HG03442 (cell line): ENCODE measurements around the gene LRRC4.

Source experiments
- ATAC-seq: cut with Tn5 transposase; IDR thresholded peaks from one replicate; pipeline ENCODE4 v1.9.1; 2021; ENCODE audit warnings: mild to moderate bottlenecking, moderate library complexity; ENCODE audit not compliant: unreplicated experiment

LRRC4 gene

GRCh38 chr7:127981965-127982364 is 49.3 kb downstream of the LRRC4 start:
- ATAC-seq: no peak

GRCh38 chr7:127980901-127981300 is 50.3 kb downstream of the LRRC4 start:
- no peak for ATAC-seq

DNA sequence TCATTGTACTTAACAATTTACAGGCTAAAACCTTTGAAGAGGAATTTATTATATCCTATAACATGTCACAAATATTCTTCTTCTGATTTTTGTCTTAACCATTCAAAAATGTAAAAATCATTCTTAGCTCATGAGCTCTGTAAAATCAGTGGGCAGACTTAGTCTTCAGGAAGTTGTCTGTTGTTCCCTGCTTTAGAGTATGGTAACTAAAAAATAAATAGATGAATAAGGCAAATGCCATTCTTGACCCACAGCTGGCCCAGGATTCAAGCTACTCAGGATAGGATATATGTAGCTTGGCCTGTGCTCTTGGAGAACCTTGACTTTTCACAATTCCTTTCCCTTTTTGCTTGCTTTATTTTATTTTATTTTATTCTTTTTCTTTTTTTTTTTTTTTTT is 51.5 kb downstream of the LRRC4 start:
- no peak for ATAC-seq

DNA sequence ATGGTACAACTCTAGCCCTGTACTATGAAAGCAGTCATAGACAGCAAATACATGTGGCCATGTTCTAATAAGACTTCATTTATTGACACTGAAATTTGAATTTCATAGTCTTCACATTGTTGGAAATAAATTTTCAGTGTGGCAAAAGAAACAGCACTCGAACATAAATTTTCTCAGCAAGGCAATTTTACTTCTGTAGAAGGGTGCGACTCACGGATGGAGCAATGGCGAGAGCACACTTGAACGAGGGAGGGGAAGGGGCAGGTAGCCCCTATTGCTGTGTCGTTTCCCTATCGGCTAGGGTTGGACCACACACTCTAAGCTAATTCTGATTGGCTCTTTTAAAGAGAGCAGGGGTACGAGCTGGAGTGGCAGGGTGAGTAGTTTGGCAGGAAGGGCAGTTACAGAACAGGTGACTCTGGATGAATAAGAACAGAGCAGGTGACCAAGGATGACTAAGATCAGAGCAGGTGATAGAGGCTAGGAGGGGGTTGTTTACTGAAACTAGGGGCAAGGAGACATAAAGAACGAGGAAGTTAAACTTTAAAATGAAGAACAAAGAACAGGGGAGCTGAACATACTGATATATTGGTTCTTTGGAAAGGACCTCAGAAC is 52.0 kb downstream of the LRRC4 start:
- ATAC-seq: no peak

GRCh38 chr7:127978421-127978820 is 52.8 kb downstream of the LRRC4 start:
- ATAC-seq: no peak
